ENCODE results near the gene SYNGR3.

The SYNGR3 gene

DNA sequence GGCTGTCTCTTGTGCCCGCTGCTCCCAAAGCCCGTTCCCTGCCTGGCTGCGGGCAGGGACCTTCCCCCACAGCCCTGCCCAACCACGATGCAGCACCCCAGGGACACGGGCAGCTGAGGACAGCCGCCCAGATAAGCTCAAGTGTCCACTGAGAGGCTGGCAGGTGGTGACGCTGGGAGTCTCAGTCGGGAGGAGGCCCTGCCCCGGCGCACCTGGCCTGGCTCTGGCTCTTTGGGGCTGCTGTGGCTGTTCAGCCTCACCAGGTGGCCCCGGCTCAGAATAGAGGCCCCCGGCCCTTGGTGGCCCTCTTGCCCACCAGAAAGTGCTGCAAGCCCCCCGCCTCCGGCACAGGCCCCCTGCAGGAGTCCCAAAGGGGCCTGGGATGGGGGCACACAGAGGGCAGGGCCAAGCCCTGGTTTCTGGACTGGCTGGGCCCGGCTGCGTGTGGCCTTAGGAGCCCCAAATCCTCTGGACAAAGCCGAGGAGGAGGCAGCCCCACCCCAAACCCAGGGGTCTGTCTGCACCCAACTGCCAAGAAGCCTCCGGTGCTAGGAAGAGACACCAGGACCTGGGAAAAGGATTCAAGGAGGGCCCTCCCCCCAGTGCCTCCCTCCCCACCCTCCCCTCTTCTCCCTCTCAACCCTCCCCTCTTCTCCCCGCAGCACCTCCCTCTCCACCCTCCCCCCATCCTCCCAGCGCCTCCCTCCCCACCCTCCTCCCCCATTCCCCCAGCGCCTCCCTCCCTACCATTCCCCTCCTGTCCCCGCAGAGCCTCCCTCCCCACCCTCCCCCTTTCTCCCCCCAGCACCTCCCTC, 52.6 kb downstream of the SYNGR3 start:
- no peak for DNase-seq (ENCODE audit: low read depth)

DNA sequence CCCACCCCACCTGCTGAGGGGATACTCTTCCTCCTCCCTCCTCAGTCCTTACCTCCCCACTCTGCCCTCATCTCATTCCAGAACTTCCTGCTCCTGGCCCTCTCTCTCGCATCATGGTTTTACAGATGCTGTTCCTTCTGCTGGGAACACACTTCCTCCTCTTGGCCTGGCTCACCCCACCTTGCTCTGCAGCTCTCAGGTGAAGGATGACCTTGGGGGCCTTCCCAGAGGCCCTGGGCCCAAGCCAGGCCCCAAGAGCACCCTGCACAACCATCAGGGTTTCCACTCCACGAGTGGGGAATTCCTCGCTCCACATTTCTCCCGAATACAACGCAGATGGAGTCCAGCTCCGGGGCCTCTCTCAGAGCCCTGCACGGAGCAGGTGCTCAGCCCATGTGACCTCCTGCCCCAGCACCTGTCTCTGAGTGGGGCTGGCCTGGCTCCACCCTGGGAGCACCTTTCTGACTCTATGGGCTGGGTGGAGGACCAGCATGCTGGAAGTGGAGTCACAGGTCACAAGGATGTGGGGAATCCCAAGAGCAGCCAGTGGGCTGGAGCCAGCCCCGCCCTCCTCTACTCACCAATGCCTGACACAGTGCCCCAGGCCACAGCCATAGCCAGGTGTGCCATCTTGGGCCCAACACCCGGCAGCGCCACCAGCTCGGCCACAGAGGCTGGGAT, 53.4 kb downstream of the SYNGR3 start:
- DNase-seq (ENCODE audit: low read depth), result no peak

All from activated T-cell treated with anti-CD3 and anti-CD28 coated beads for 24 hours (primary cell).